ENCODE results near the gene RAB17. TPM values are rescaled to one million over a fixed set of nuclear protein-coding genes. Genes with fewer than 3 reads are reported as not detected.

The RAB17 gene
- total and polyA plus RNA-seq, 10 of the 15 experiments (the other 5 are each of a cell fraction or from before 2014, with no cell fraction given) = 0.07 to 1.4 (median 0.28) TPM; not detected in 3

DNA sequence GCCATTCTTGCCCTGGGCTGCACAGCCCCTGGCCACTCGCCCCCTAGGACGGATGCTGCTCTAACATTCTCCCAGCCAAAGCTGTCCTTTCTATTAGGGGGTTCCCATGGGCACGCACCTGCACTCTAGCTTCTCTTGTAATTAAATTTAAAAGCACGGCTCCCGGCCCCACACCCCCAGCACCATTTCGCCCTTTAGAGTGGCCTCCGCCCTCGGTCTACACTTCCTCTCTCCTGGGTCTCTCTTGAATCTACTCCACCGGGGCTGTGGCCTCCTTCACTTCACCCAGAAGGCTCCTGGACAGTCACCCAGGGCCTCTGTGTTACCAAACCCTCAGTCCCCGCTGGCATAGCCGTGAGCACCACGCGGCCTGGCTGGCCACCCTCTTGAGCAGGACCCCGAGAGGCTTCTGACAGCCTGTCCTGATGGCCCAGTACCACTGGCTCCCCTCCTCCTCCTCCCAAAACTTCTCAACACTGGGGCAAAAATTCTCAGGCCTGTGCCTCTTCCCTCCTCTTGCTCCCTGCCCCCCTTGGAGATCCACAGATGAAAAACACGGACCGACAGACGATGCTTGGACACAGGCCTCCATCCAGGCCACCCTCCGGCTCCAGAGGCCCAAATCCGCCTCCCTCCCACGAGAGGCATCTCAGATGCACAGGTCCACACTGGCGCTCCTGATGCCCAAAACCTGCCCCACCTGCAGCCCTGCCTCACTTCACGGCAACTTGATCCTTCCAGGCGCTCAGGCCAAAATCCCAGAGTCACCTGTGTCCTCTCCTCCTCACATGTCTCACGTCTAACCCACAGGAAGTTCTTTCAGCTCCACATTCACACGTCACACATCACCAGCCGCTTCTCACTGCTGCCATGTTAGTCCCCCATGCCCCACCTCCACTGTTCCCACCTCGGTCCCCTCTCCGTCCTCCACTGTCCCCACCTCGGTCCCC lies 6.9 kb upstream of the RAB17 start (continued):
- no peak for TF ChIP-seq POU2F2 (IDR thresholded peaks at IDR 0.05; ENCODE audit: borderline replicate concordance, low read depth, low read length)

GRCh38 chr2:237596520-237597195 lies 6.1 kb upstream of the RAB17 start:
- no peaks in the 10 kb centered on the region for H3K9me3 ChIP-seq (replicated peaks; ENCODE audit: control insufficient read depth, insufficient read depth, low read length)
- SMC1A ChIA-PET (ENCODE audit: uncharacterized antibody, unreplicated experiment) = interaction anchor here (1.3 kb wide), 1 partner anchor 10 kb away, joined by 3 read pairs; no protein-coding TSS in a partner anchor
- ATAC-seq = no peak
- 73% methylated on average over 13 of the region's 13 CpGs for WGBS (ENCODE audit: insufficient coverage, insufficient replicate concordance, low lambda C conversion rate, missing lambda C conversion rate)
- no peaks in the 10 kb centered on the region for H3K79me2 ChIP-seq (ENCODE audit: control insufficient read depth, insufficient read depth, low read length)
- POLR2A ChIA-PET = interaction anchor here (0.6 to 0.7 kb wide), 2 partner anchors 146 to 154 kb away, joined by 3 read pairs; no protein-coding TSS in a partner anchor
- H3K4me1 ChIP-seq (ENCODE audit: control insufficient read depth, insufficient read depth, low read length) = no peaks in the 10 kb centered on the region
- no TSS peak for BruUV-seq (replicated peaks)
- no peak overlapping the region for H3K27ac ChIP-seq (ENCODE audit: control insufficient read depth, insufficient read depth)
- RAD21 ChIA-PET (ENCODE audit: unreplicated experiment) = interaction anchor here (1.6 kb wide), 1 partner anchor 24 kb away, joined by 4 read pairs; no protein-coding TSS in a partner anchor
- FAIRE-seq = no peak
- no peaks in the 10 kb centered on the region; a peak in 1 of 4 replicates for H3K27me3 ChIP-seq (replicated peaks in 1 of 2; ENCODE audit: control insufficient read depth in 2 of 2, insufficient read depth in 2 of 2, low read length in 1 of 2)
- H3K4me3 ChIP-seq = no peak overlapping the region
- intact Hi-C loops (cut with micrococcal nuclease; ENCODE audit: unreplicated experiment) (no loop called here), in situ Hi-C loops (cut with MboI) (no loop called here)
- H4K20me1 ChIP-seq (ENCODE audit: control insufficient read depth, insufficient read depth) = no peaks in the 10 kb centered on the region
- no peaks in the 10 kb centered on the region for H3K36me3 ChIP-seq (ENCODE audit: control insufficient read depth in 2 of 2, insufficient read depth in 2 of 2, low read length in 1 of 2)
- no peak overlapping the region for H2AFZ ChIP-seq (ENCODE audit: control insufficient read depth, low read depth, low read length)
- no peak overlapping the region for H3K4me2 ChIP-seq (ENCODE audit: control insufficient read depth, insufficient read depth)
- DNase-seq (ENCODE audit: low read depth, low spot score) = no peak
- CTCF ChIA-PET = no interaction called here
- no peak overlapping the region for H3K9ac ChIP-seq (ENCODE audit: control insufficient read depth, insufficient read depth, low read length)
- TF ChIP-seq HCFC1 (IDR thresholded peaks at IDR 0.05; ENCODE audit: low read length) = no peak
- TF ChIP-seq SUPT20H (IDR thresholded peaks at IDR 0.05; ENCODE audit: borderline replicate concordance, control insufficient read depth, low read depth, low read length) = no peak
- no peak for TF ChIP-seq TARDBP (IDR thresholded peaks at IDR 0.05; ENCODE audit: borderline replicate concordance)
- no peak for TF ChIP-seq ZNF592 (IDR thresholded peaks at IDR 0.05)
- TF ChIP-seq TCF12 (IDR thresholded peaks at IDR 0.05; ENCODE audit: low read depth, low read length) = no peak
- TF ChIP-seq SMC3 (IDR thresholded peaks at IDR 0.05; ENCODE audit: borderline replicate concordance, low read length) = no peak
- no peak for TF ChIP-seq CEBPB (IDR thresholded peaks at IDR 0.05; ENCODE audit: borderline replicate concordance in 1 of 2, low read depth in 2 of 2, low read length in 2 of 2)
- no peak for TF ChIP-seq GATAD2B (conservative IDR thresholded peaks at IDR 0.05; ENCODE audit: low read depth)
- TF ChIP-seq SP1 (IDR thresholded peaks at IDR 0.05; ENCODE audit: low read depth, low read length) = no peak
- no peak for TF ChIP-seq TCF7 (IDR thresholded peaks at IDR 0.05; ENCODE audit: borderline replicate concordance)
- TF ChIP-seq NR2C1 (IDR thresholded peaks at IDR 0.05) = no peak
- no peak for TF ChIP-seq CBFB (IDR thresholded peaks at IDR 0.05; ENCODE audit: low read depth)
- no peak for TF ChIP-seq NFXL1 (IDR thresholded peaks at IDR 0.05; ENCODE audit: borderline replicate concordance)

Data from GM12878 (cell line).